Ramos (cell line): ENCODE results near the gene SCUBE2.

Source experiments
- in situ Hi-C: fragments of 300-500 bp; cut with MboI; formaldehyde crosslinking; loops from one replicate; pipeline ENCODE4 v1.14.3; 2022; ENCODE audit warnings: low sequenced_read_pairs; ENCODE audit not compliant: unreplicated experiment

The SCUBE2 gene

DNA sequence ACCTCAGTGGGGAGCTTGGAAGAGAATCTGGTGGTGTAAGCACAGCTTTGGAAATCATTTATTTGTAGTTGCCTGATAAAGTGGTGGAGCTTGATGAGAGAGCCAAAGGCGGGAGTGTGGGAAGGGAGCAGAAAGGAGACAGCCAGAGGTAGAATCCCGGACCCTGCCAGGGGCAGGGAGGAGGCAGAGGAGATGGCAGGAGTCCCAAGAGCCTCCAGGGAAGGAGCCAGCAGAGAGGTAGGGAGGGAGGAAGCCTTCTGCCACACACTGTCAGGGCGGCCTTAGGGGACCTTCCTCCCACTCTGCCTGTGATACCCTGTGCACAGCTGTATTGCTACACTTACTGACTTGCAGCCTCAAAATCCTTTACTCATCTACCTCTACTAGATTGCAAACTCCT lies 15.4 kb downstream of the SCUBE2 start:
- in situ Hi-C loops = no loop called here

- in situ Hi-C loops = no loop called here
Observed at GRCh38 chr11:9075556-9075955, 15.8 kb downstream of the SCUBE2 start.

DNA sequence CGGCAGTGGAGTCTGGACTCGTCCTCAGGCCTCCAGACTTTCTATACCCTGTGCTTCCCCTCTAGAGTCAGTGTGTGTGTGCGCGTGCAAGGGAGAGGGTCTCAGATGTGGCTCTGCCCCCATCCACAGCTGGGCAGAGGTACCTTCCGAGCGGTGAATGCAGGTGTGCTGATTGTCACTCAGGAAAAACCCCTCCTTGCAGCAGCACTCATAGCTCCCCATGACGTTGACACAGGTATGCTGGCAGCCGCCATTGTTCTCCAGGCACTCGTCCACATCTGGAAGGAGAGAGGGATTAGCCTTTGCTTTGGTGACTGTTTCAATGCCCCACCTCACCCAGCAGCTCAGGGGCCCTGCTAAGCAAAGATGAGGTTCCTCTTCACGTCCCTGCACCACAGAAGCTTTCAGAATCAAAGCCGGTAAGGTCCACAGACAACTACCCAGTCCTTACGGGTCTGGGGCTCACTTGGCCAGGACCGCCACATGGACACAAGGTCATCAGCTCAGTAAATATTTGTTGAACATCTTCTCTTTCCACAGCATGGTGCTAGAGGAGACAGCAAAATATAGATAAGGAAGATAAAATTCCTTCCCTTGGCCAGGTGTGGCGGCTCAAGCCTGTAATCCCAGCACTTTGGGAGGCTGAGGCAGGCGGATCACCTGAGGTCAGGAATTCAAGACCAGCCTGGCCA lies 16.9 kb downstream of the SCUBE2 start:
- in situ Hi-C loops = no loop called here

GRCh38 chr11:9073466-9074225 lies 17.8 kb downstream of the SCUBE2 start:
- in situ Hi-C loops = no loop called here

- in situ Hi-C loops = no loop called here
Observed at GRCh38 chr11:9072626-9073176, 18.7 kb downstream of the SCUBE2 start.

- in situ Hi-C loops = no loop called here
Observed at GRCh38 chr11:9071692-9072091, 19.7 kb downstream of the SCUBE2 start.

DNA sequence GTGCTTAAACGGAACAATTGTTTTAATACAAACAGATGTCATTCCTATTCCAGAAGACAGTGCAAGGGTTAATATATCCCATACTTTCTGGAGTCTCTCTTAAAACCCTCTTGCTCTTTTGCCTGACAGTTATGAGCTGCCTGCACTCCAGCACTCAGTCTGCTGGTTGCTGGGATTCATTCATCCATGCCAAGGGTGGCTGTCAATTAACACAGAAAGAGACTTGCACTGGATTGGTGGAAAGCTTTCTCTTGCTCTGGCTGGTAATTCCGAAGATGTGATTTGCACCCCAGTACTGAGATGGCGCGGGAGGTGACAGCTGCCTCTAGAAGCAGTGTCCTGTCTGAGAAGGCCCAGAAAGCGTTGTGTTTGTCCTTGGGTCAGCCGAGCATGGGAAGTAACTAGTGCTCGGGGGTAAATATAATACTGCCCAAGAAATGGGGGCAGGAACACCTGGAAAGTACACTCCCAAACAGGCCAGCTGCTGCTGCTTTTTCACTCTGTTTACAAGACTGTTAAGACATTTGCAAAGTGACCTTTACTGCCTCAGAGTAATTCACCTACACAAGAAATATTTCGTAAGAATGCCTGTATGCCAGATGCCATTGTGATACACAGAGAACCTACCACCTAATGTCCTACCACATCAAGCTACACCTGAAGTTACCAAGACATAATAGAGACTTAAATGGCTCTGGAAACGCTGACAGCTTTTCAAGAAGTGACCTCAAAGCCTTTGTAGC lies 20.5 kb downstream of the SCUBE2 start:
- in situ Hi-C loops = no loop called here

- in situ Hi-C loops = no loop called here
Observed at GRCh38 chr11:9069862-9070470, 21.4 kb downstream of the SCUBE2 start.

GRCh38 chr11:9069256-9069655 lies 22.1 kb downstream of the SCUBE2 start:
- in situ Hi-C loops = no loop called here

GRCh38 chr11:9066433-9066925 lies 24.9 kb downstream of the SCUBE2 start:
- in situ Hi-C loops = no loop called here

DNA sequence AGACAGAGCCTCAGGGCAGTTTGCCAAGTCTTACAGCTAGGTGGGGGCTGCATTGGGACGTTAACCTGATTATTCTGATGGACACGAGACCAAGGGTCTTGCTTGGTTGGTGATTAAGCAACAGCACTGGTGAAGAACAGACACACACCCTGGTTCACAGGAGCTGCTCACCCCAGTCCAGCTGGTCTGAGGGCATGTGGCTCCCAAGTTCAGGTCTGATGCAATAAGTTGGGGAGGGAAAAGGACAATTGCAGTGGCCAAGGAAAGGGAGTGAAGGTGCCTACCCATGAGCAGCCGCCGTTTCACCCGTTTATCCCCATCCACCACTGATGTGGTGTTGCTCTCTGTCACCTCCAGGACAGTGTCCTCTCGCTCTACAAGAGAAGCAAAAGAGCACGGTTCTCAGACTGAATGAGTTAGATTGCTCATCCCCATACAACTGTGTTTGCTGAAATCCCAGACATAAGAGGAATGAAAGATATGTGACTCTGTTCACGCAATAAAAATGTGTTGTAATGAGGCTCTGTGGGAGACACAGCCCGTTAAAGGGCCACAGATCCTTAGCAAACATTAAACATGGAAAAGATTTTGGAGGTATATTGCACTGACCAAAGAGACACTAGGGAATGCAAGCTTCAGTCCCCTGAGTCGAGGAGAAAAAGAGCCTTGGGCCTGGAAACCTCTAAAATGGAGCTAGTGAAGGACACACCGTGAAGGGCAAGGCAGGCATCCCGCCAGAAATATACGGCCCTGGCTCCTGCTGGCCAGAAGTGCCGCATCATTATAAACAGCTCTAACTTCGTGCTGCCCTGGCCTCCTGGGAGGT lies 25.6 kb downstream of the SCUBE2 start:
- in situ Hi-C loops = no loop called here

- in situ Hi-C loops = no loop called here
Observed at GRCh38 chr11:9061807-9062206, 29.6 kb downstream of the SCUBE2 start.

DNA sequence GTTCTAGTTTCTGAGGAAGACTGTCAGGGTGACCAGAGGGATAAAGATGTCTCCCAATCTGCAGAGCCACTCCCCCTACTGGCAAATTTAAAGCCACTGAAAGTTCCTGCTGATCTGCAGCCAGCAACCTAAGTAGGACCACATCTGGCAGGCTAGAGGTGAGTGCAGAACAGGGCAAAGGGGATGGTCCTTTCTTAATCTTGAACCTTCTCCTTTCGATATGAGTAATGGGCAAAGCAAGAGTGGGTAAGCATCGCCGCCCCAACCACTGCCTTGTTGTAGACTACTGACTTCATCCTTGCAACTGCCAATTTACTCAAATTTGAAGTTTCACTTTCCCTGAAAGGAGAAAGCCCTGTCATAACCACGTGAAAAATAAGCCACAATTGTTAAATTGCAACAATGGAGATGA lies 30.7 kb downstream of the SCUBE2 start:
- in situ Hi-C loops = no loop called here

GRCh38 chr11:9059406-9059805 lies 32.0 kb downstream of the SCUBE2 start:
- in situ Hi-C loops = no loop called here

DNA sequence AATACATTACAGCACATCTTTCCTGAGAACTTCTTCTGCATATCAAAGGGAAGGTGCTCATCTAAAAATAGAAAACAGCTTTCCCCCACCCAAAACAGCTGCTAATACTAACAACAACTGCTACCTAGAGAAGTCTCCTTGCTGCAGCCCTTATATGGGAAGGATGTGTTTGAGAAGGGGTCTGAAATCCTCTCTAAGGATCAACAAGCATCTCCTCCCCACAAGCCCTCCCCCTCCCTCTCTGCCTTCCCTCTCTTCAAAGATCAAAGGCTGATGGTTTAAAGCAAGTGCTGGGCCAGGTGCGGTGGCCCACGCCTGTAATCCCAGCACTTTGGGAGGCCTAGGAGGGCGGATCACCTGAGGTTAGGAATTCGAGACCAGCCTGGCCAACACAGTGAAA lies 33.5 kb downstream of the SCUBE2 start:
- in situ Hi-C loops = no loop called here

- in situ Hi-C loops = no loop called here
Observed at GRCh38 chr11:9057007-9057406, 34.4 kb downstream of the SCUBE2 start.

- in situ Hi-C loops = no loop called here
Observed at GRCh38 chr11:9056467-9056866, 34.9 kb downstream of the SCUBE2 start.

DNA sequence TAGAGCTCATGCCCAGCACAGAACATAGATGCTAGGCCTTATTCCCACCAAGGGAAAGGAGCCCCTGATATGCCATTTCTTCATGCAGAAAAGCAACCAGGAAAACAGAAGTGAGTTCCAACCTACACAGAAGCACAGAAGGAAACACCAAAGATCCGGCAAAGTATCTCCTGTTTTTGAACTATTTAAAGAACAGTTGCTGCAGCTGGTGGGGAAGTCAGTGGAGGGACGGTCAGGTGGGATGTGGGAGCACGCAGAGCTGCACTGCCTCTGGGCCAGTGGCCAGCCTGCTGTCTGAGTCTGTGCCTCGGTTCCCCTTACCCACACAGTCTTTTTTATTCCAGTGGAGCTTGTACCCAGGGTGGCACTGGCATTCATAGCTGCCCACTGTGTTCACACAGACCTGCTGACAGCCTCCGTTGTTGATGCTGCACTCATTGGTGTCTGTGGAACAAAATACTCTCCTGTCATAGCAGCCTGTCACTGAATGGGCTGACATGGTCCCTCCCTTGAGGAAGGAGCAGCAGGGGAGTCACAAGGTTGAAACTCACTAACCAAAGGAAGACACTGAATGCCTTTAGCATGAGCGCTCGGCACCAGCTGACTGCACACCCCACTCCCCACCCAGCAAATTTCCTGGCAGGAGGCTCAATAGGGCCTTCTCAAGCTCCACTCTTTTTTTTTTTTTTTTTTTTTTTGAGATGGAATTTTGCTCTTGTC lies 37.9 kb downstream of the SCUBE2 start:
- in situ Hi-C loops = no loop called here

GRCh38 chr11:9052316-9052715 lies 39.1 kb downstream of the SCUBE2 start:
- in situ Hi-C loops = no loop called here
